ENCODE measurements around the gene HSD17B12.

DNA sequence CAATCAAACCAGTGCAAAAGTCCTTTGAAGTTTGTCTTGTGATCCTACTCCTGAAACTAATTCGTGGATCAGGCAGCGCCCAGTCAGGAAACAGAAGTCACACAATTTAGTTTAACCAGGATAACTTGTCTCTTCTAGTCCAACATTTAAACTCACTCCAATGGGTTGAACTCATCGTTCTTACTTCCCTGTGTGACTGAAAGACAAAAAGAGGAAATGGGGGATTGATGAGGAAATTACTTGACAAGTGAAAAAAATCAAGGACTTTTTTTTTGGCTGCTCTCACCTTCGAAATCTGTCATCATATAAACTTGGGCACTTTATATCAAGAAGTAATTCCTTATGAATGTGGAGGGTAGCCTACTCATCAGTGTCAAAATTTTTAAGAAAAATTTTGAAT is 78.4 kb downstream of the HSD17B12 start:
- TF ChIP-seq CTCF (IDR thresholded peaks at IDR 0.05) (no peak), REST (IDR thresholded peaks at IDR 0.05) (no peak), POLR2A (IDR thresholded peaks at IDR 0.05; ENCODE audit: low read length) (no peak), RARB (CRISPR knock-in tag; IDR thresholded peaks at IDR 0.05) (no peak), CEBPB (IDR thresholded peaks at IDR 0.05) (no peak), MAZ (IDR thresholded peaks at IDR 0.05; ENCODE audit: borderline replicate concordance, low read depth, low read length) (no peak), POLR2AphosphoS2 (conservative IDR thresholded peaks at IDR 0.05; ENCODE audit: low read length) (no peak), EP300 (IDR thresholded peaks at IDR 0.05) (no peak)
- TF ChIP-seq, protein P1, sequence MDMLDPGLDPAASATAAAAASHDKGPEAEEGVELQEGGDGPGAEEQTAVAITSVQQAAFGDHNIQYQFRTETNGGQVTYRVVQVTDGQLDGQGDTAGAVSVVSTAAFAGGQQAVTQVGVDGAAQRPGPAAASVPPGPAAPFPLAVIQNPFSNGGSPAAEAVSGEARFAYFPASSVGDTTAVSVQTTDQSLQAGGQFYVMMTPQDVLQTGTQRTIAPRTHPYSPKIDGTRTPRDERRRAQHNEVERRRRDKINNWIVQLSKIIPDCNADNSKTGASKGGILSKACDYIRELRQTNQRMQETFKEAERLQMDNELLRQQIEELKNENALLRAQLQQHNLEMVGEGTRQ (IDR thresholded peaks at IDR 0.05) = no peak

Measured in A549 (cell line).